Neuron (in vitro differentiated cells): ENCODE results near the gene GRM5.

Source experiments
- H2AFZ ChIP-seq: one replicate; pipeline ENCODE4 v1.6.1; 2013; ENCODE audit warnings: low read depth, mild to moderate bottlenecking, inconsistent platforms, low read length, moderate library complexity
- H3K27me3 ChIP-seq: one replicate; pipeline ENCODE4 v1.6.1; 2013; ENCODE audit warnings: low read length; ENCODE audit not compliant: insufficient read depth
- H3K36me3 ChIP-seq: one replicate; pipeline ENCODE4 v1.6.1; 2013; ENCODE audit warnings: low read length; ENCODE audit not compliant: insufficient read depth
- H3K4me1 ChIP-seq: one replicate; pipeline ENCODE4 v1.6.1; 2013; ENCODE audit warnings: low read length; ENCODE audit not compliant: insufficient read depth
- H3K4me3 ChIP-seq: 2 replicates; pipeline ENCODE4 v1.5.1; 2013; ENCODE audit warnings: mild to moderate bottlenecking, low read length, moderate library complexity
- H3K9me3 ChIP-seq: one replicate; pipeline ENCODE4 v1.6.1; 2013; ENCODE audit warnings: low read length

GRM5 gene

DNA sequence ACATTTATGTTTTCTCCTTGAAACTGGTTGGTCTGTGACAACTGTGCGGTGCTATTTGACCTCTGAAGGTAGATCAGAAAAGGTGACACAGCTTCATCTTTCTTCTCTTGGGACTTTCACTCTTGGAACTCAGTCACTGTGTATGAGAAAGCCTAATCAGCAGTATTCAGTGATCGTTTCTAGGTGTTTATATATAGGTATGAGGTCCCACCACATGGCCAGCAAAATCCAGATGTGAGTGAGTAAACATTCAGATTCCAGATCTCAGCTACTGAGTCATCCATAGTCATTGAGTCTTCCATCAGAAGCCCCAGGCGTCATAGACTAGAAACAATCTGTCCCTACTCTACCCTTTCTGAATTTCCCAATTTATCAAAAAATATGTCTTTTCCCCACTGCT is 610.9 kb downstream of the GRM5 start:
- H3K4me1 ChIP-seq: no peaks in the 10 kb centered on the region
- no peaks in the 10 kb centered on the region for H3K9me3 ChIP-seq
- no peaks in the 10 kb centered on the region for H3K36me3 ChIP-seq
- no peak overlapping the region for H3K4me3 ChIP-seq
- no peak overlapping the region for H2AFZ ChIP-seq
- no peaks in the 10 kb centered on the region for H3K27me3 ChIP-seq
